Measurements from ENCODE around the gene ANAPC10.
"Not testable (repeated sequence)": the region's sequence is repeated elsewhere in the genome, so short reads cannot be mapped to it uniquely, and the experiment has no call there.

The ANAPC10 gene

DNA sequence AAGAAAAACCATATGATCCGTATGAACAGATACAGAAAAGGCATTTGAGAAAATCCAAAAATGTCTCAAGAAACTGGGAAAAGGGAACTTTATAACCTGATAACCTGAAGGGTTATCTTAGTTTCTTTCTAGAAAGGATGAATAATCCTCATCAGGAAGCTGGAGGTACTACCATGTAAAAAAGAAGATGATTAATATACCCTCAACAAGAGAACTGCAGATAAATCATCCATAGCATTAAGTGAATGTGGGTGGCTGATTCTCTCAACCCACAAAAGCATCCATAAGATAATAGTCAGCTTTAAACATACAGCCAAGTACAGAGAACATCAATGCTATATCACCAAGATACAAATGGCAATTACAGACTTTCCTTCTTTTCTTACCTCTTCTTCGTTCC is 26.4 kb downstream of the ANAPC10 start:
- DNase-seq (ENCODE audit: low spot score): no peak

DNA sequence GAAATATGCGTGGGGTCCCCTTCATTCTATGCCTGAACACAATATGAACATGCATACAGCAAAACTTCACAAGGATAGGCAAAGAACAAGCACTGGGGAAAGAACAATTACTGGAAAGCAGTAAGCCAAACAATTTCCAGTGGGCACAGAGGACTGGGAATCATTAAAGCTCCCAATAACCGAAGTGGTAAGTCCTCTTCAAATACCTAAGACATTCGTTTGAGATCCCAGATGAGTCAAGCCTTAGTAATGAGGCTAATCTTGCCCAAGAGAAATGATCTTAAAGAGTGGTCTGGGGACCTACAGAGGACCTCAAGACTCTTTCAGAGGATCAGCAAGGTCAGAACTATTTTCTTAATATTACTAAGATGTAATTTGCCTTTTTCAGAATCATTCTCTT is 28.6 kb downstream of the ANAPC10 start:
- peak; percentile 30 for DNase-seq (ENCODE audit: low spot score)

DNA sequence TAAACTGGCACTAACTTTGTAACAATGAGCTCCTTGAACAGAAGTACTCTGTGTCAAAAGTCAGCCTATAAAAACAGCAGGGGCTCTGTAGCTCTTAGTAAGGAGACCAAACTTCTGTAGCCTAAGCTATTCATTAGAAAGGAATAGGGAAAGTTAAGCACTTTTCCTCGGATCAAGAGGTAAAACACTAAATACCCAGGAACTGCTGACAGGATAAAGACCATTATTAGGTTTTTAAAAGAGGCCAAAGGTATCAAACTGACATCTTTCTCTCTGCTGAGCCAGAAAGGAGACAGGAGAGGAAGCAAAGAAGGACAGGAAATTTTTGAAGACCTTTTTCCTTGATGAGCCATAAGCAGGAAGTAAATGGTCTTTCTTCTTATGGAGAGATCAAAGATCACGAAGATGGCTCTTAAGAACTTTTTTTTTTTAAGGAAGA is 31.9 kb downstream of the ANAPC10 start:
- no peak for DNase-seq (ENCODE audit: low spot score)

DNA sequence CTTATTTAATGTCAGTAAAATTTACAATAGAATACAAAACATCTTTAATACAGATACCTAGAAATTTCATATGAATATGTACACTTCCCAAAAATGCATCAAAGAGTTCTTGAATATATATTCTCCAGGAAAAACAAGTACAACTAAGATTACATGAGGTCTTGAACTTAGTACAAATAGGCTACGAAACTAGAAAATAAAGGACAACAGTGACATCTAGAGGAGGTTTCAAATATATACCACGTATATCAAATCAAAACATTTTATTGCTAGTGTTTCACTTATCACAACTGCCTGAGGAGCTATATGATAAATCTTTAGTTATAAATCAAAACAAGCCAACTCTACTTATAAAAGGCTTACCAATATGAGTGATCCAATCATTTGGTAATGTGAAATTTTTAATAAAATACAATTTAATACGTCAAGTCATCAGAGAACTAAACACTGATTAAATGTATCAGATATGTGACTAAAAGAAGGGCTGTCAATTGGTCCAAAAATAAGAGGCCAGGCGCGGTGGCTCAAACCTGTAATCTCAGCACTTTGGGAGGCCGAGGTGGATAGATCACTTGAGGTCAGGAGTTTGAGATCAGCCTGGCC is 36.6 kb downstream of the ANAPC10 start:
- peak; percentile 14 for DNase-seq (ENCODE audit: low spot score)

DNA sequence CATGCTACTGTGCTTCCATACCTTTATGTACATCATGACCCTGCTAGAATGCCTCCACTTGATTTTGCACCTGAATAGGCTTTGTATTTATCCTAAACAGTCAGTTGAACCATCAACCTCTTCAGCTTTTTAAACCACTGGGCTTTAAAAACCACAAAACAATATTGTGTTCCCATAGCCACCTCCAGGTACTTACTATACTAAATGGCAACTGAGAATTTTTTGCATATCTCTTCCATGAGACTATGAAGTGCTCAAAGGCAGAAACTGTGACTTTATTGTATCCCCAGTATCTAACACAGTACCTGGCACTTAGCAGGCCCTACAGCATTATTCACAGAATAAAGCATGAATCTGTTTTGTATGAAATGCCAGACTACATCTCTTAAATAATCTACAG is 39.7 kb downstream of the ANAPC10 start:
- no peak for DNase-seq (ENCODE audit: low spot score)

DNA sequence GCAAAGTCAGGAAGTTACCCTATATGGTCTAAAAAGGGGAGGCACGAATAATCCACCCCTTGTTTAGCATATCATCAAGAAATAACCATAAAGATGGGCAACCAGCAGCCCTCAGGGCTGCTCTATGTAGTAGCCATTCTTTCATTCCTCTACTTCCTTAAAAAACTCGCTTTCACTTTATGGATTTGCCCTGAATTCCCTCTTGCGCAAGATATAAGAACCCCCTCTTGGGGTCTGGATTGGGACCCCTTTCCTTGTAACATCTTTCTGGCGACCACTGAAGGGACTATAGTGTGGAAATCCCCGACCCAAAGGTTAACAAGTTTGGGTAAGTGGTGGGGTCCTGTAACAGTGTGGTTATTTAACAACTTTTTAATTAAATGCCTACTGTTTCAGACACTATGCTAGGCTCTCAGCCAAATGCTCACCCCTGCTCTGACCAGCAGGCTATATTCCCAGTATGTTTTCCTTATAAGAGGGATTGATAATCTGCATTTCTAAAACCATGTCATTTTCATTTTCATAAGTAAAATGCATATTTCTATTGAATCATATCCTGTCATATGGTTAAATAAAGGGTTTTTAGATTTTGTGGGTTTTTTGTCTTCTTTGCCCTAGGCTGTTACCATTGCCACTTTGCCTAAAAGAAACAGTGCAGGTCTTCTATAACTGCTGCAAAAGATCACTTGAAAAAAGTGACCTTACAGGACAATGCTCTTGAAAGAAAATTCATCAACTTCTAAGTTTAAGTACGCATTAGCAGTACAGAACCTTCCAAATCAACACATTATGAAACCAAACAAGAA is 41.5 kb downstream of the ANAPC10 start:
- DNase-seq (ENCODE audit: low spot score): no peak

DNA sequence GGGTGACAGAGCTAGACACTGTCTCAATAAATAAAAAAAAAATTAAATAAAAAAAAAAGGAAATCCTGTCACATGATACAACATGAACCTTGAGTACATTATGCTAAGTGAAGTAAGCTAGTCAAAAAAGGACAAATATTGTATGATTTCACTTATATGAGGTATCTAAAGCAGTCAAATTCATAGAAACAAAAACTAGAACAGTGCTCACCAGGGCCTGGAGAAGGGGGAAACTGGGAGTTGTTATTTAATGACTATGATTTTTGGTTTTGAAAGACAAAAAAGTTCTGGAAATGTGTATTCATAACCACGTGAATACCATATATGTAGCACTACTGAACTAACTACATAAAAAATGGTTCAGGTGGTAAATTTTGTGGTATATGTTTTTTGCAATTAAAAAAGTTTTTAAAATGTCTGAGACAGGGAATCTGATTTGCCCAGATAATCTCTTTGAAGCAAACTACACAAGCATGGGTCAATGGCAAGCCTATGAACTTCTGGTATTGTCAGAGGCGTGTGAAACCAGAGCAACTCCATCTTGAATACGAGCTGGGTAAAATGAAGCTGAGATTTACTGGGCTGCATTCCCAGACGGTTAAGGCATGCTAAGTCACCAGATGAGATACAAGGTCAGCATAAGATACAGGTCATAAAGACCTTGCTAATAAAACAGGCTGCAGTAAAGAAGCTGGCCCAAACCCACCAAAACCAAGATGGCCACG is 42.3 kb downstream of the ANAPC10 start:
- no peak for DNase-seq (ENCODE audit: low spot score)

DNA sequence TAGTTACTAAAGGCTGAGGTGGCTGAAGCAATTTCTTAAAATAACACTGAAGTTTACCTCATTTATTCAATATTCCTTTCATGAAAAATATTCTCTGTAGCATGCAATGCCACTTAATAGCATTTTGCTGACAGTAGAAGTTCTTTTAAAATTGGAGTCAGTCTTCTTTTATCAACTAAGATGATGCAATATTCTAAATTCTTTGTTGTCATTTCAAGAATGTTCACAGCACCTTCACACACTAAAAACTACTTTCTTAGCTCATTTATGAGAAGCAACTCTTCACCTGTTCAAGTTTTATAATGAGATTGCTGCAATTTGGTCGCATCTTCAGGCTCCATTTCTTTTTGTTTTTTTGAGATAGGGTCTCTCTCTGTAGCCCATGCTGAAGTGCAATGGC is 48.8 kb downstream of the ANAPC10 start:
- DNase-seq (ENCODE audit: low spot score): no peak

DNA sequence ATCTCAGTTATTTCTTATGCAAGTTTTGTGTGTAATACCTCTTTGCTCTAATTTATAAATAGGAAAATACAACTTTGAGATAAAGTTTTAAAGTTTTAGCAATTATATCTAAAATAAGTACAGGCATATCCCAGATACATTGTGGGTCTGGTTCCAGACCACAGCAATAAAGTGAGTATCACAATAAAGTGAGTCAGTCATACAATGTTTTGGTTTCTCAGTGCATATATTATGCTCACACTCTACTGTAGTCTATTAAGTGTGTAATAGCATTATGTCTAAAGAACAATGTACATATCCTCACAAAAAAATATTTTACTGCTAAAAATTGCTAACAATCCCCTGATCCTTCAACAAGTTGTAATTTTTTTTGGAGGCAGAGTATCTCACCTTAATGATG is 49.2 kb downstream of the ANAPC10 start:
- DNase-seq (ENCODE audit: low spot score): no peak

DNA sequence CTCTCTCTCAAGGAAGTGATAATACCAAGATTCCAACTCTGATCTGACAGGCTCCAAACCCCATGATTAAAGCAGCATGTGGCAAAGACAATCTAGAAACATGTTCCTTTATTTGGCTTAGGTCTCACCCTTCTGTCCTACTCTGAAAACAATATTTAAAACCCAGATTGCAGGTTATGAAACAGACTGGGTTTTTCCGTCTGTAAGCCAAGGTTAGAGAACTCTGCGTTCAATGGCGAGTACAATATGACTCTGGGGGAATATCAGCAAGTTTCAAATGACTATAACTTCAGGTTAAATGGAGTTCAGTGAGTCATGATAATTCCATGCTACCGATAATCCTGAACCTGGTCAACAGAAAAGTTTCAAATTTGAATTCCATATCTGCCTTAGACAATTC is 50.8 kb downstream of the ANAPC10 start:
- DNase-seq (ENCODE audit: low spot score): no peak

DNA sequence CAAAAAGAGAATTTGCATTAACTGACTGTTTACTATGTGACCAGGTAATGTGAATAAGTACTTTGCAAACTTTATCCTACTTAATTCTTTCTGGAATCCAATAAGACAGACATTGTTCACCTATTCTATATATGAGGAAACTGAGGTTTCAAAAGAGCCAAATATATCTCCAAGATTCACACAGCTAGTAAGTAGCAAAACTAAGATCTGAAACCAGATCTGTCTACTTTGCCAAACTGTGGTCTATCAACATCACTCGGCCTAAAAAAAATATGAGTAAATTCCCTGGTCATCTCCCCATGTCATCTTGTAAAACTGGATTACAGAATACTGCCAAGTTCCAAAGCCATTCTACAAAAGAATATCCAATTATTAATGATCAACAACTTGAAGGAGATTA is 52.8 kb downstream of the ANAPC10 start:
- no peak for DNase-seq (ENCODE audit: low spot score)

DNA sequence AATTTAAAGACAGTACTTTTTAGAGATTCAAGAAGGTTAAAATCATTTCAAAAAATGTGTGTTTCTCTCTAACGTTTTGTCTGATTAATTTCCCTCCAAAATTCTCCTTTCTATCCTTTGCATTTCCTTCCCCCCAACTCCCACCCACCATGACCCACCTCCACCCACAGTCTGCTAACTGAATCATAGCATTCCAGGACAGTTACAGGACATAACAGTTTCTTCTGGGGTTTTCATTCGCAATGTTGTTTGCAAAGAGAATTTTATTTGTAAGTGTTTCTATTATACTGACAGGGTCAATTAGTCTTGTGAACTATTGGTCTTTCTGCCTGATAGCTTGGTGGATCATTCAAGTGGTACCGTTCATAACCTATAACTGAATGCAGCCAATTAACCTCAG is 53.7 kb downstream of the ANAPC10 start:
- peak; percentile 5 for DNase-seq (ENCODE audit: low spot score)

DNA sequence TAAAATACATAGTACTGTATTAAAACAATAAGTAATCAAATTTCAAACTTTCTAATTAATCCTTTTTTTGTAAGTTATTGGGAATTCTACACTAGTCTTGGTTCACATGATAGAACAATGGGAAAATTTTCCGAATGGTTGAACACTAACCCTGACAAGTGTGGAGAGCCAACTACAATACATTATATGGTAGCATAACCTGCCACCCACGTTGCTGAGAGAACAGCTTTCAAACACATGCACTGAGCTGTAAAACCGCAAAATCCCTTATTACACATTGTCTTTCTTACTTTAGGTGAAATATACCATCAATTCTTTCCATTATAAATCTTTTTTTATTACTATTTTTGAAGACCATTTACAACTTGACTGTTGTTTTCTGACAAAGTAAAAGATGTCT is 54.7 kb downstream of the ANAPC10 start:
- no peak for DNase-seq (ENCODE audit: low spot score)

DNA sequence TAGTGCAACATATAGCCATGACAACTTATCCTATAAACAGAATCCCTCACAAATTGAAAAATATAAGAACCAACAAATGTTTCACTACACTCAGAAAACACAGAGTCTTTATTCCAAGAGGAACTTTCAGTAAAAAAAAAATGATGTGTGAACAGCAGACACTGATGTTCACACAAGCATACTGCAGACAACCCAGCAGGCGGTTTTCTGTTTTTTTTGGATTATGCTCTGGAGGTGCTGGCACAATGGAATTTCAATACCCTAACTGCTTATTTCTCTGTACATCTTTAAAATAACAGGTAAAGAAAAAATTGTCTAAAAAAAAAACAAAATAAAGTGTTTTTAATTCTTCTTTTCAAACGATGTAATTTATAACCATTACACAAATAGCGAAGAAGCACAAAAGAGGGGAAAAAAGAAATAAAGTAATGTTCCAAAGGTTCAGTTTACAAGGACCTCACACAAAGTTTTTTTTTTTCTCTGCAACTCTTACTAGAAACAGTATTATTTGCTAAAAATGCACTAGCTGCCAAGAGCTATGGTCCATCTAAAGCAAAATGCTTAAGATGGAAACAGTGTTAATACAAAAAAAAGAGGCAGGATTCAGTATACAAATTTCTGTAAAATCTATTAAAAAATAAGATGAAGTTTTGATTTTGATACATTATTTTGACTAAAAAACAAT is 55.3 kb downstream of the ANAPC10 start:
- DNase-seq (ENCODE audit: low spot score): no peak

DNA sequence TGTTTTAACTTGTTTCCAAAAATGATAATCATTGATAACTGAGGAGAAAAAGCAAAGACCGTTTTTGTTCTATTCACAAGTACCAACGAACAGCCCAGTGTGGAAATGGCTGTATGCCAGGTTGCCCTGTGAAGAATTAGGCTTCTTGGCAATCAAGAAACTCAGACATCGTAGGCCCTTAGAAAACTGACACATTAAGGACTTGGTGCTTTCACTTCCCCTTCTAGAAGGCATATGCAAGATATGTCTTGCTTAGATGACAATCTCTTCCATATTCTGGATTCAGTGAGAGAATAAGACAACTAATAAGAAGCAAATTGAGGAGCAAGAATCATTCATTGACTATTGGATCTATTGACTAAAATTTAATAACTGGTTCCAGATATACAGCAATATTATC is 56.6 kb downstream of the ANAPC10 start:
- no peak for DNase-seq (ENCODE audit: low spot score)

DNA sequence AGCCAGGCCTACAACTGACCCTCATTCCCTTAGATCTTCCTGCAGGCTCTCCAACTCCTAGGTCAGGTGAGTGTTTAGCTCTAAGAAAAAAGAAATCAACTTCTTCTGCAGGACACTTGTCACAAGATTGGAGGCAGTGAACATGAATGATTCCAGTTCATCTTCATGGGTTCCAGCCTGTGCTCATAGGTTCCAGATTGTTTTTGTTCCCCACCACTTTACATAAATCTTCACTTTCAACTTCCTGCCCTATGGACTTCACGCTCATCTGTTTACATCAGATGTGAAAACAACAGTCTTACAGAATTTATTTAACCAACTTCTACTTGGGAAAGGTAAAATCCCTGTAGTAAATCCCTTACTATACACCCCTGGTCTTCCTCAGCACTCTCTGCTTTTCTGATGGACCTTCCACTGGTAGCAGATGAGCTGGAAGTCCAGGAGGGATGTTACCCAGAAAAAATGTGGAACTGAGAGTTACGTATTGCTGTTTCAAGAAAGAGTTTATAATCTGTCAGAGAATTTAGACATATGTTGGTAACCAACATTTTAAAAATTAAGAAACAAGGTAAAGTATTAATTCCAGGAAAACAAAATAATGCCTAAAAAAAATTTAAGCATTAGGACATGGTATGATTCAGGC is 62.4 kb downstream of the ANAPC10 start:
- no peak for DNase-seq (ENCODE audit: low spot score)

DNA sequence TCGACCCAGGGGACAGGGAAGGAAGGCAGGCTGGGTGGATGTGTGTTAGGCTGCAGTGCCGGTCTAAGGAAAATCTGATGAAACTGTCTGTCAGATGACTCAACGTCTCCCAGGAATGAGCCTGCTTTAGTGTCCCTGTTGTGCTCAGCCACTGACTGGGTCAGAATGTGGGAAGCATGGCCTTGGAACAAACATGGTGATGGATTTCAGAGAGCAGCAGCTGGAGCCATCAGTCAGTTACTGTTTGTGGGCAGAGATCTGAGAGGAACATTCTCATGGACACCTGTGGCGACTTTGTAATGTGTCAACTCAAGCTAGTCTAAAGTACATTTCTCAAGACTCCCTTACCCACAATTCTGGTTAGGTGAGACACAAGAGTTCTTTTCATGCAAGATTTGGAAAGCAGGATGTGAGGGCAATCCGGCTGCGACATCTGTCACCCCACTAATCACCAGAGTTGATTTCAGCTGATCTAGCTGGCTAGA is 63.2 kb downstream of the ANAPC10 start:
- DNase-seq (ENCODE audit: low spot score): peak; percentile 65

DNA sequence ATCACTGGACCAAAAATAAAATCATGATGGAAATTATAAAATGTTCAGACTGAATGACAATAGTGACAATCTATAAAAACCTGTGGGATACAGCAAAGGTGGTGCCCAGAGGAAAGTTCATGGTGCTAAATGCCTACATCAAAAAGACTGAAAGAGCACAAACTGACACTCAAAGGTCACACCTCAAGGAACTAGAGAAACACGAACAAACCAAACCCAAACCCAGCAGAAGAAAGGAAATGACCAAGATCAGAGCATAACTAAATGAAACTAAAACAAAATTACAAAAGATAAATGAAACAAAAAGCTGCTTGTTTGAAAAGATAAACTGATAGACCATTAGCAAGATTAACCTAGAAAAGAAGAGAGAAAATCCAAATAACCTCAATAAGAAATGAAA is 78.7 kb downstream of the ANAPC10 start:
- DNase-seq (ENCODE audit: low spot score): no peak

DNA sequence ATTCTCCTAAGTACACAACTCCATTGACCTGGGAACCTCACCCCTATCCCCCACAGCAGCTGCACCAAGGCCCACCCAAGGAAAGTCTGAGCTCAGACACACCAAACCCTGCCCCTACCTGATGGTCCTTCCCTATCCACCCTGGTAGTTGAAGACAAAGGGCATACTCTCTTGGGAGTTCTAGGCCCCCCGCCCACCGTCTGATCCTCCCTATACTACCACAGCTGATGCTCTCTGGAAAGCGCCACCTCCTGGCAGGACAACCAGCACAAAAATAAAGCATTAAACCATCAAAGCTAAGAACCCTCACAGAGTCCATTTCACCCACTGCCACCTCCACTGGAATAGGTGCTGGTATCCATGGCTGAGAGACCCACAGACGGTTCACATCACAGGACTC is 83.6 kb downstream of the ANAPC10 start:
- DNase-seq (ENCODE audit: low spot score): no peak

DNA sequence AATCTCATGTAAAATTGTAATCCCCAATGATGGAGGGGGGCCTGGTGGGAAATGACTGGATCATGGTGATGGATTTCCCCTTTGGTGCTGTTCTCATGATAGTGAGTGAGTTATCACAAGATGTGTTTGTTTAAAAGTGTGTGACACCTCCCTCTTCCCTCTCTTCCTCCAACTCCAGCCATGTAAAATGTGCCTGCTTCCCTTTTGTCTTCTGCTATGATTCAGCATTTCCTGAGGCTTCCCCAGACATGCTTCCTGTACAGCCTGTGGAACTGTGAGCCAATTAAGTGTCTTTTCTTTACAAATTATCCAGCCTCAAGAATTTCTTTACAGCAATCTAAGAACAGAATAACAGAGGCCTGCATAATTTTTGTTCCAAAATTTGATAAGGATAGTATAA is 85.2 kb downstream of the ANAPC10 start:
- DNase-seq (ENCODE audit: low spot score): no peak

DNA sequence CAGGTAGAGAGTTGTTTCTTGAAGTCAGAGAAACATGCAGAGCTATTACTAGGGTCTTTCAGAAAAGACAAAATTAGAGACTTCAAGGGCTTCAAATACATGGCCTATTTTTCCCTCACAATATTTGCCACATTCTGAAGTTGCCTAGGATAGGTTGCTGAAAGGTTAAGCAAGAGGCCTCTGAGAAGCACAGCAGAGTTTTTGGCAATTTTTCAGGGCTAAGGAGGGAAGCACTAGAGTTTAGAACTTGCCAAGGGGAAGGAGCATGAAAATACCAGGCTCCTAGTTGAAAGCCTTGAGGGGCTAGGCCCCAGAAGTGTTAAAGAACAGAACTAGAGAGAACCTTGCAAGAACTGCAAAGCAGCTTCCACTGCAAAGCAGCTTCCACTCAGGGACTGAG is 86.4 kb downstream of the ANAPC10 start:
- DNase-seq (ENCODE audit: low spot score): no peak

DNA sequence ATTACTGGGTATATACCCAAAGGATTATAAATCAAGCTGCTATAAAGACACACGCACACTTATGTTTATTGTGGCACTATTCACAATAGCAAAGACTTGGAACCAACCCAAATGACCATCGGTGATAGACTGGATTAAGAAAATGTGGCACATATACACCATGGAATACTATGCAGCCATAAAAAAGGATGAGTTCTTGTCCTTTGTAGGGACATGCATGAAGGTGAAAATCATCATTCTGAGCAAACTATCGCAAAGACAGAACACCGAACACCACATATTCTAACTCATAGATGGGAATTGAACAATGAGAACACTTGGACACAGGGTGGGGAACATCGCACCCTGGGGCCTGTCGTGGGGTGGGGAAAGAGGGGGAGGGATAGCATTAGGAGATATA is 87.7 kb downstream of the ANAPC10 start:
- not testable (repeated sequence) for DNase-seq (ENCODE audit: low spot score)

Measured in AG20443 (cell line).